Testis (tissue), 2 donors: ENCODE measurements around the gene RSU1.

Experiments
- CTCF ChIP-seq, 3 experiments: fragments of 450-650 bp in 2 of 3; fragments of 200-600 bp in 1 of 3; sonication (generic) in 1 of 3; IDR thresholded peaks; one replicate each; pipeline ENCODE4 v1.5.1; 2016 to 2019; ENCODE audit warnings: antibody characterized with exemption in 3 of 3, mild to moderate bottlenecking in 2 of 3, moderate library complexity in 1 of 3
- POLR2A ChIP-seq: fragments of 450-650 bp; IDR thresholded peaks from one replicate; pipeline ENCODE4 v1.6.1; 2017; ENCODE audit warnings: antibody characterized with exemption, mild to moderate bottlenecking, moderate library complexity

GRCh38 chr10:16545116-16545736 is 272.0 kb downstream of the RSU1 start:
- TF ChIP-seq CTCF (IDR thresholded peaks at IDR 0.05): peak in 2 of 3 experiments; percentile 20 to 44
- no peak for TF ChIP-seq POLR2A
